ENCODE results near the gene HYAL1. TPM values are rescaled to one million over a fixed set of nuclear protein-coding genes. Genes with fewer than 3 reads are reported as not detected.

The HYAL1 gene
- total RNA-seq, 1 experiment from 2014 or later, result 1.1 TPM

- DNase-seq (ENCODE audit: low read depth, low spot score), result peak; percentile 71
- in situ Hi-C loops (cut with HindIII; ENCODE audit: low pct_unique_long_range_greater_than_20kb, low sequenced_read_pairs), result no loop called here
Measured at GRCh38 chr3:50299929-50300680, 3.3 kb downstream of the HYAL1 start.

DNA sequence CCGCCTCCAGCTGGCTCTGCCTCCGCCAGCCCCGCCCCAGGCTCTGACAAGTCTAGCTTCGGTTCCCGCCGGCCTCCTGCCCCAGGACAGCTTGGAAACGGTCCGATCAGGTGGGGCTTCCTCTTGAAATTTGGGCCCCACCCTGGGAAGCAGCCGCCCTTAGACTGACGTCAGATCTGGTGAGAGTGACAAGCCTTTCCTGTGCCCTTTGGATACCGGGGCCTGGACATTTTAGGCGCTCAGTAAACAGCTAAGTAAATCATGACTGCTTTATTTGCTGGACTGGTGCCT lies 3.8 kb downstream of the HYAL1 start:
- in situ Hi-C loops (cut with HindIII; ENCODE audit: low pct_unique_long_range_greater_than_20kb, low sequenced_read_pairs), result no loop called here
- DNase-seq (ENCODE audit: low read depth, low spot score), result no peak

DNA sequence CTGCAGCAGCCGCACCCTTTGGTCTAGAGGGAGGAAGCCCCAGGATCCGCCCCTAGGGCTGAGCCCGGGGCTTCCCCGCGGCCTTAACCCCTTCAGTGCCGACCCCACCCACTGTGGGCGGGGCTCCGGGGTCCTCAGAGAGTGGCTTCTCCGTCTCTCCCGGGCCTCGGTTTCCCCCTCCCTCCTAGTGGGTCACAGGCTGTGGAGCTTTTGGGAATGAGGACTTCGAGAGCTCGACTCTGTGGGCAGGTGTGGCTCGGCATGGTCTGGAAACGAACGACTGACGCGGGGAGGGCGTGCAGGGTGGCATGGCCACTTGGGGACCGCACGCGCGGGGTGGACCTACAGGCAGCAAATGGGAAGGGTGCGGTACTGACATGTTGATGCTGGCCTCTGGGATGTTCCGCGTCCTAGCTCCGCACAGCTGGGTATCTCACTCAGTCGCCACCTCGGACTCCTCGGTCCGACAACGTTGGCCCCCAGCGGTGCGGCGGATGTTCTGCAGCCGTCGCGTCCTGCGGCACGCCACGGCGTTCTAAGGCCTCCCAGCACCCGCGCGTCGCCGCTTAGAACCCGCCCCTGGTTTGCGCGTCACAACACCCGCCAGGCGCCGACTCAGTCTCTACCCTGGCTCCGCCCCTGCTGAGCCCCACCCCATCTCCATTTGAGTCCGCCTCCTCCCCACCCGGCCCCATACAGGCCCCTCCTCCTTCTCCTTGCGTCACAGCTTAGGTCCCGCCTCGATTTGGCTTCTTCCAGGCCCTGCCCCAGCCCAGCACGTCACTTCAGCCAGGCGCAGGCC lies 4.3 kb downstream of the HYAL1 start, which contains the start of the genes HYAL3 and NAA80:
Gene HYAL3, minus strand, starts transcription at position 570 of the 802 bp plus-strand sequence. CDS start 3,803 bp downstream, outside the sequence.
Gene NAA80, minus strand, starts transcription at position 570 of the 802 bp plus-strand sequence. CDS start 1,942 bp downstream, outside the sequence.
- DNase-seq (ENCODE audit: low read depth, low spot score), result peak; percentile 99
- in situ Hi-C loops (cut with HindIII; ENCODE audit: low pct_unique_long_range_greater_than_20kb, low sequenced_read_pairs), result no loop called here

- peak; percentile 26 for DNase-seq (ENCODE audit: low read depth, low spot score)
- in situ Hi-C loops (cut with HindIII; ENCODE audit: low pct_unique_long_range_greater_than_20kb, low sequenced_read_pairs), result no loop called here
Measured at GRCh38 chr3:50297896-50298725, 5.3 kb downstream of the HYAL1 start.

GRCh38 chr3:50297384-50297775 lies 6.0 kb downstream of the HYAL1 start:
- no peak for DNase-seq (ENCODE audit: low read depth, low spot score)

GRCh38 chr3:50296721-50297383 lies 6.5 kb downstream of the HYAL1 start:
- in situ Hi-C loops (cut with HindIII; ENCODE audit: low pct_unique_long_range_greater_than_20kb, low sequenced_read_pairs), result no loop called here
- no peak for DNase-seq (ENCODE audit: low read depth, low spot score)

More at GRCh38 chr3:50297384-50297775, 6.0 kb downstream of the HYAL1 start:
- in situ Hi-C loops (cut with HindIII; ENCODE audit: low pct_unique_long_range_greater_than_20kb, low sequenced_read_pairs), result no loop called here

GRCh38 chr3:50295553-50296431 lies 7.6 kb downstream of the HYAL1 start:
- in situ Hi-C loops (cut with HindIII; ENCODE audit: low pct_unique_long_range_greater_than_20kb, low sequenced_read_pairs), result no loop called here
- no peak for DNase-seq (ENCODE audit: low read depth, low spot score)

GRCh38 chr3:50294492-50295403 lies 8.6 kb downstream of the HYAL1 start:
- in situ Hi-C loops (cut with HindIII; ENCODE audit: low pct_unique_long_range_greater_than_20kb, low sequenced_read_pairs), result no loop called here
- DNase-seq (ENCODE audit: low read depth, low spot score), result no peak

GRCh38 chr3:50294089-50294488 lies 9.3 kb downstream of the HYAL1 start:
- in situ Hi-C loops (cut with HindIII; ENCODE audit: low pct_unique_long_range_greater_than_20kb, low sequenced_read_pairs), result no loop called here
- DNase-seq (ENCODE audit: low read depth, low spot score), result no peak

DNA sequence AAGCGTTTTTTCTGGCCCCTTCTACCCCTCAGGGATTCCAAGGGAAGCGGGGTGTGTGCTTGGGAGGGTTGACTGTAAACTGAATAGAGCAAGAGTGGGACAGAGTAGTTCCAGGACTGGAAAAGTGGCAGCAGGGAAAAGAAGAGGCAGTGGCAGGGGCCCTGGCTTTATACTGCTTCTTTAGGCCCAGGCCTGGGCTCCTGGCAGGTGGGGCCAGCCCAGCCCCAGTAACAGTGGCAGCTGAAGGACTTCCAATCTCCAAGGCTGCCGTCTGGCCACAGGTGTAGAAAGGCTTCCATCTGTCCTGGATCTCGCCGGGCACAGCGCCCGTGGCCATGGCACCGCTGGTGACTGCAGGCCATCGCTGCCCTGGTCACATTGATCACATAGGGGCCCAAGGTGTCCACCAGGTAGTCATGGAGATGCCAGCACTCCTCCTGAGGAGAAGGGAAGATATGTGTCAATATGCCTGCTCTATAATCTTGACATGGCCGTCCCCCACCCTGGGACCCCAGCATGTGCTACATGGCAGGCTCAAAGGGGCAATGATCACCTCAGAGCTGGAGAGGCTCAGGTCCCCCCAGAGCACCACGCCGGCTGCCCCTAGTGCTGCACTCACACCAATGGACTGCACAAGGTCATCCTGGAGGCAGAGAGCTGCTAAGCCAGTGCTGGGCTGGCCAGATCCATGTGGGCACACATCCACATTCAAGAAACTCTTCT lies 10.1 kb downstream of the HYAL1 start:
- DNase-seq (ENCODE audit: low read depth, low spot score), result no peak
- in situ Hi-C loops (cut with HindIII; ENCODE audit: low pct_unique_long_range_greater_than_20kb, low sequenced_read_pairs), result no loop called here

DNA sequence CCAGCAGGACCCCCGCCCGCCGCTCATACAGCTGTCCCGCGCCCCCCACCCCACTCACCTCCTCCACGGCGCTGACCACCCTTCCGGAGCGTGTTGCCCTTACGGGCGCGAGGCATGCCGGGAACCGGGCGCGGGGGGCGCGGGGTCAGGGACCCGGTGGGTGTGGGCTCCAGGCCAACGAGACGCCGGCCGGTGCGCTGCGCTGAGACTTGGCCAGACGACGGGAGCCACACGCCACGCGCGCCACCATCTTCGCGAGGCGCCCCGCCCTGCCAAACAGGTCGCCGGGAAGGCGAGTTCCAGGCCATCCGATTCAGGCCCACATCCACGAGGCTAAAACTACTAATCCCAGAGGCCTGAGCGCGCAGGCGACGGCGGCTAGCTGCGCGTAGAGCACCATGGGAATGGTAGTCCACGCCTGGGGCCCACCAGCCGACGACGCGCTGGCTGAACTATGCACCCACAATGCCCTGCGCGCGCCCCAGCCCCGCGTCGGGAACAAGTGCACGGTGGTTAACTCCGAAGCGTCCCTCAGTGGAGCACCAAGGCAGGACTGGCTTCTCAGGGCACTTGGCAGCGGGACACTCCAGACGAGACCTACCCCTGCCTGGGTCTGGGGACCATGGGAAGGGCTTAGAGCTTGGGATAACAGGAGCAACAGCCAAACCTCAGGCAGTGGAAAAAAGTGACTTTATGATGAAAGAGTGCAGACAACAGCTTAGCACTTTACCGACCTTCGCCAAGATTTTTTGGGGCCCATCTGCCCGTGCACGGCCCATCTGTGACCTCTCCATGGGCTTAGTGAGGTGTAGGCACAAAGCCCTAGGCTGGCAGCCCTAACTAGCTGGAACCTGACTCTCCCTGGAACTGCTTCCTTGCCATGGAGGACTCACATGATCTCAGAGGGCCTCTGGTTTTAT lies 11.0 kb downstream of the HYAL1 start, which contains the start of gene IFRD2:
Gene IFRD2, minus strand, starts transcription at position 271 of the 920 bp plus-strand sequence. Its CDS starts 155 bp downstream, at position 116.
- peak; percentile 98 for DNase-seq (ENCODE audit: low read depth, low spot score)
- in situ Hi-C loops (cut with HindIII; ENCODE audit: low pct_unique_long_range_greater_than_20kb, low sequenced_read_pairs), result no loop called here

GRCh38 chr3:50290161-50290641 lies 13.2 kb downstream of the HYAL1 start:
- no peak for DNase-seq (ENCODE audit: low read depth, low spot score)
- in situ Hi-C loops (cut with HindIII; ENCODE audit: low pct_unique_long_range_greater_than_20kb, low sequenced_read_pairs), result no loop called here

DNA sequence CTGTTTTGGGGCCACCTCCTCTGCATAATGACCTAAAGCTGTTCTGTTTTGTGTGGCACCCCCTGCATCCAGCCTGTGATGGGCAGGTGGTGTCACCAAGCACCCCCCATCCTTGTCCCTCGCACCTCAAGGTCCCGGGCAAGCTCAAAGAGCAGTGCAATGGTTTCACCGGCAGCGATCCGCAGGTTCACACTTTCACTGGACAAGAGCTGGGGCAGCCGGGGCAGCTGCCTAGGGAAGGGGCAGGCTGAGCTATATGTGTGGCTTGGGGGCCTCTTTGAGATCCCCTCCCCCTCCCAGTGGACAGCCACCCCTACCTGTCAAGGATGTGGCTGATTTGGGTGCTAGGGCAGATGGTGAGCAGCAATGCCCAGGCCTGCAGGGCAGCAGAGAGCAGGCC lies 14.2 kb downstream of the HYAL1 start:
- no peak for DNase-seq (ENCODE audit: low read depth, low spot score)
- in situ Hi-C loops (cut with HindIII; ENCODE audit: low pct_unique_long_range_greater_than_20kb, low sequenced_read_pairs), result no loop called here

GRCh38 chr3:50288387-50289007 lies 14.9 kb downstream of the HYAL1 start:
- no peak for DNase-seq (ENCODE audit: low read depth, low spot score)
- in situ Hi-C loops (cut with HindIII; ENCODE audit: low pct_unique_long_range_greater_than_20kb, low sequenced_read_pairs), result no loop called here

Data from SK-MEL-5 (cell line).